ENCODE measurements around the gene ANKRD17.
"Not testable (repeated sequence)": the region's sequence is repeated elsewhere in the genome, so short reads cannot be mapped to it uniquely, and the experiment has no call there.

The ANKRD17 gene

DNA sequence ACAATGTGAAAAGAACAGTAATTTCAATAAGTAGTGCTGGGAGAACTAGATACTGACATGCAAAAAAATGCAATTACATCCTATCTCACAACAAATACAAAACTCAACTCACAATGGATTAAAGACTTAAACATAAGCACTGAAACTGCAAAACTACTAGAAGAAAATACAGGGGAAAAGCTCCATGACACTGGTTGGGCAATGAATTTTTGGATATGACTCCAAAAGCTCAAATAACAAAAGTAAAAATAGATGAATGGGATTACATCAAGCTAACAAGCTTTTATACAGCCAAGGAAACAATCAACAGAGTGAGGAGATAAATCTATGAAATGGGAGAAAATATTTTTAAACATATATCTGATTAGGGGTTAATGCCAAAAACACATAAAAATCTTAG, 53.1 kb downstream of the ANKRD17 start:
- H3K9me3 ChIP-seq (ENCODE audit: control insufficient read depth, low read length) = no peaks in the 10 kb centered on the region
- H3K4me1 ChIP-seq (ENCODE audit: control insufficient read depth, insufficient read depth, low read length) = no peaks in the 10 kb centered on the region
- no peaks in the 10 kb centered on the region for H3K27me3 ChIP-seq (ENCODE audit: control insufficient read depth, insufficient read depth, low read length, poor library complexity, severe bottlenecking)
- no peak overlapping the region for H3K4me3 ChIP-seq (ENCODE audit: insufficient read depth, low read depth, low read length)
- H3K36me3 ChIP-seq (ENCODE audit: control insufficient read depth, insufficient read depth, low read length) = no peaks in the 10 kb centered on the region
- H3K27ac ChIP-seq (ENCODE audit: insufficient read depth, low read depth, low read length, poor library complexity, severe bottlenecking) = no peak overlapping the region

DNA sequence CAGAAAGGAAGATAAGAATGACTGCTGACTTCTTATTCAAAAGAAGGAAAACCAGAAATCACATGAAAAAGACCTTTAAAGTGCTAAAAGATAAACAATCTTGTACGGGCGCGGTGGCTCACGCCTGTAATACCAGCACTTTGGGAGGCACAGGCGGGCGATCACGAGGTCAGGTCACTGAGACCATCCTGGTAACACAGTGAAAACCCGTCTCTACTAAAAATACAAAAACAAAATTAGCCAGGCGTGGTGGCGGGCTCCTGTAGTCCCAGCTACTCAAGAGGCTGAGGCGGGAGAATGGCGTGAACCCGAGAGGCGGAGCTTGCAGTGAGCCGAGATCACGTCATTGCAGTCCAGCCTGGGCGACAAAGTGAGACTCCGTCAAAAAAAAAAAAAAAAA, 54.6 kb downstream of the ANKRD17 start:
- H3K4me3 ChIP-seq (ENCODE audit: insufficient read depth, low read depth, low read length); H3K4me1 ChIP-seq (ENCODE audit: control insufficient read depth, insufficient read depth, low read length); H3K27ac ChIP-seq (ENCODE audit: insufficient read depth, low read depth, low read length, poor library complexity, severe bottlenecking); H3K9me3 ChIP-seq (ENCODE audit: control insufficient read depth, low read length); H3K27me3 ChIP-seq (ENCODE audit: control insufficient read depth, insufficient read depth, low read length, poor library complexity, severe bottlenecking); H3K36me3 ChIP-seq (ENCODE audit: control insufficient read depth, insufficient read depth, low read length): not testable (repeated sequence)
- 95% methylated on average over 14 to 17 of the region's 18 CpGs for WGBS, 2 experiments

- no peaks in the 10 kb centered on the region for H3K4me1 ChIP-seq (ENCODE audit: control insufficient read depth, insufficient read depth, low read length)
- no peaks in the 10 kb centered on the region for H3K9me3 ChIP-seq (ENCODE audit: control insufficient read depth, low read length)
- no peak overlapping the region for H3K4me3 ChIP-seq (ENCODE audit: insufficient read depth, low read depth, low read length)
- no peaks in the 10 kb centered on the region for H3K36me3 ChIP-seq (ENCODE audit: control insufficient read depth, insufficient read depth, low read length)
- 100% methylated on average over 1 of the region's 1 CpG; no CpG with 5 or more reads in 1 of the 2 experiments for WGBS, 2 experiments
- no peaks in the 10 kb centered on the region for H3K27me3 ChIP-seq (ENCODE audit: control insufficient read depth, insufficient read depth, low read length, poor library complexity, severe bottlenecking)
- no peak overlapping the region for H3K27ac ChIP-seq (ENCODE audit: insufficient read depth, low read depth, low read length, poor library complexity, severe bottlenecking)
Observed at GRCh38 chr4:73197220-73197619, 61.4 kb downstream of the ANKRD17 start.

DNA sequence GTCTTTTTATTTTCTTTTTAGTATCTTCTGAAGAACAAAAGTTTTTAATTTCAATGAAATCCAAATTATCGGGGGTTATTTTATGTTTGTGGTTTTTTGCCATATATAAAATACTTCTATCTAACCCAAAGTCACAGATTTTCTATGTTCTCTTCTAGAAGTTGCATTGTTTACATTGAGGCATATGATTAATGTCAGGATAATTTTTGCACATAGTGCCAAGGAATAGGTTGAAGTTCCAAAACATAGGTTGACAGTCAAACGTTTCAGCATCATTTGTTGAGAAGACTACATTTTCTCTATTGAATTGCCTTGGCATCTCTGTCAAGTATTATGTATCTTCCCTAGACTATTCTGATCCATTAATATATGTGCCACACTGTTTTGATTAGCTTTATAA, 64.5 kb downstream of the ANKRD17 start:
- Histone ChIP-seq H3K4me1 (ENCODE audit: control insufficient read depth, insufficient read depth, low read length) (no peaks in the 10 kb centered on the region), H3K36me3 (ENCODE audit: control insufficient read depth, insufficient read depth, low read length) (no peaks in the 10 kb centered on the region), H3K27ac (ENCODE audit: insufficient read depth, low read depth, low read length, poor library complexity, severe bottlenecking) (no peak overlapping the region), H3K9me3 (ENCODE audit: control insufficient read depth, low read length) (no peaks in the 10 kb centered on the region), H3K27me3 (ENCODE audit: control insufficient read depth, insufficient read depth, low read length, poor library complexity, severe bottlenecking) (no peaks in the 10 kb centered on the region), H3K4me3 (ENCODE audit: insufficient read depth, low read depth, low read length) (no peak overlapping the region)
- 96 to 100% methylated on average over 1 of the region's 2 CpGs for WGBS, 2 experiments

- Histone ChIP-seq H3K9me3 (ENCODE audit: control insufficient read depth, low read length) (no peaks in the 10 kb centered on the region), H3K27ac (ENCODE audit: insufficient read depth, low read depth, low read length, poor library complexity, severe bottlenecking) (no peak overlapping the region), H3K4me1 (ENCODE audit: control insufficient read depth, insufficient read depth, low read length) (no peaks in the 10 kb centered on the region), H3K27me3 (ENCODE audit: control insufficient read depth, insufficient read depth, low read length, poor library complexity, severe bottlenecking) (no peaks in the 10 kb centered on the region), H3K36me3 (ENCODE audit: control insufficient read depth, insufficient read depth, low read length) (no peaks in the 10 kb centered on the region), H3K4me3 (ENCODE audit: insufficient read depth, low read depth, low read length) (no peak overlapping the region)
- WGBS, 2 experiments = 90 to 92% methylated on average over 4 of the region's 4 CpGs
Observed at GRCh38 chr4:73193659-73194058, 64.9 kb downstream of the ANKRD17 start.

GRCh38 chr4:73193155-73193554, 65.4 kb downstream of the ANKRD17 start:
- Histone ChIP-seq H3K4me3 (ENCODE audit: insufficient read depth, low read depth, low read length) (no peak overlapping the region), H3K27ac (ENCODE audit: insufficient read depth, low read depth, low read length, poor library complexity, severe bottlenecking) (no peak overlapping the region), H3K9me3 (ENCODE audit: control insufficient read depth, low read length) (no peaks in the 10 kb centered on the region), H3K4me1 (ENCODE audit: control insufficient read depth, insufficient read depth, low read length) (no peaks in the 10 kb centered on the region), H3K36me3 (ENCODE audit: control insufficient read depth, insufficient read depth, low read length) (no peaks in the 10 kb centered on the region), H3K27me3 (ENCODE audit: control insufficient read depth, insufficient read depth, low read length, poor library complexity, severe bottlenecking) (no peaks in the 10 kb centered on the region)
- 86 to 100% methylated on average over 1 of the region's 2 CpGs for WGBS, 2 experiments

GRCh38 chr4:73189274-73189810, 69.3 kb downstream of the ANKRD17 start:
- Histone ChIP-seq H3K36me3 (ENCODE audit: control insufficient read depth, insufficient read depth, low read length) (no peaks in the 10 kb centered on the region), H3K4me3 (ENCODE audit: insufficient read depth, low read depth, low read length) (no peak overlapping the region), H3K27ac (ENCODE audit: insufficient read depth, low read depth, low read length, poor library complexity, severe bottlenecking) (no peak overlapping the region), H3K9me3 (ENCODE audit: control insufficient read depth, low read length) (no peaks in the 10 kb centered on the region), H3K4me1 (ENCODE audit: control insufficient read depth, insufficient read depth, low read length) (no peaks in the 10 kb centered on the region), H3K27me3 (ENCODE audit: control insufficient read depth, insufficient read depth, low read length, poor library complexity, severe bottlenecking) (no peaks in the 10 kb centered on the region)
- 95 to 96% methylated on average over 9 of the region's 9 CpGs for whole genome bisulfite sequencing, 2 experiments

- no peak overlapping the region for H3K4me3 ChIP-seq (ENCODE audit: insufficient read depth, low read depth, low read length)
- WGBS, 2 experiments = 98 to 100% methylated on average over 1 to 4 of the region's 4 CpGs
- H3K27ac ChIP-seq (ENCODE audit: insufficient read depth, low read depth, low read length, poor library complexity, severe bottlenecking) = no peak overlapping the region
- H3K9me3 ChIP-seq (ENCODE audit: control insufficient read depth, low read length) = no peaks in the 10 kb centered on the region
- no peaks in the 10 kb centered on the region for H3K4me1 ChIP-seq (ENCODE audit: control insufficient read depth, insufficient read depth, low read length)
- no peaks in the 10 kb centered on the region for H3K36me3 ChIP-seq (ENCODE audit: control insufficient read depth, insufficient read depth, low read length)
- no peaks in the 10 kb centered on the region for H3K27me3 ChIP-seq (ENCODE audit: control insufficient read depth, insufficient read depth, low read length, poor library complexity, severe bottlenecking)
Observed at GRCh38 chr4:73187325-73187724, 71.3 kb downstream of the ANKRD17 start.

- no peak overlapping the region for H3K4me3 ChIP-seq (ENCODE audit: insufficient read depth, low read depth, low read length)
- no peaks in the 10 kb centered on the region for H3K27me3 ChIP-seq (ENCODE audit: control insufficient read depth, insufficient read depth, low read length, poor library complexity, severe bottlenecking)
- H3K27ac ChIP-seq (ENCODE audit: insufficient read depth, low read depth, low read length, poor library complexity, severe bottlenecking) = no peak overlapping the region
- no peaks in the 10 kb centered on the region for H3K4me1 ChIP-seq (ENCODE audit: control insufficient read depth, insufficient read depth, low read length)
- H3K36me3 ChIP-seq (ENCODE audit: control insufficient read depth, insufficient read depth, low read length) = no peaks in the 10 kb centered on the region
- no peaks in the 10 kb centered on the region for H3K9me3 ChIP-seq (ENCODE audit: control insufficient read depth, low read length)
Observed at GRCh38 chr4:73185903-73186302, 72.7 kb downstream of the ANKRD17 start.

DNA sequence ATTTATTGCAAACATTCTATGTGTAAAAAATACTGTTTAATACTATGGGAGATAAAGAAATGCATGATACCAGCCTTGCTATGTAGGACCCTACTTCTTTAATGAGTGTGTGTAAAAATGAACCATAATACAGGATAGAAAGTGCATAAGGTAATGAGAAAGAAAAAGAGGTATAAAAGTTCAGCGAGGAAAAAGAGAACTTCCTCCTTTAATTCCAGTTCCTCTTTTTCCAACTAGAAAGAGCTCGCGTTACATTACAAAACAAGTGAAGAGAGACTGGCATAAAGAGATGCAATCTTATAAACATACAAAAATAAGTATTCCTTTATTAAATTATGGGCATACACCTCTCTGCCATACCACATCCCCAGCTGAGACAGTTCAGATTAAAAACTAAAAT, 77.4 kb downstream of the ANKRD17 start:
- H3K27me3 ChIP-seq (ENCODE audit: control insufficient read depth, insufficient read depth, low read length, poor library complexity, severe bottlenecking) = no peaks in the 10 kb centered on the region
- WGBS, 2 experiments = 100% methylated on average over 1 to 3 of the region's 3 CpGs
- H3K9me3 ChIP-seq (ENCODE audit: control insufficient read depth, low read length) = no peaks in the 10 kb centered on the region
- H3K4me3 ChIP-seq (ENCODE audit: insufficient read depth, low read depth, low read length) = no peak overlapping the region
- H3K4me1 ChIP-seq (ENCODE audit: control insufficient read depth, insufficient read depth, low read length) = no peaks in the 10 kb centered on the region
- H3K27ac ChIP-seq (ENCODE audit: insufficient read depth, low read depth, low read length, poor library complexity, severe bottlenecking) = no peak overlapping the region
- peaks cover 5% of the 10 kb centered on the region for H3K36me3 ChIP-seq (ENCODE audit: control insufficient read depth, insufficient read depth, low read length)

- H3K36me3 ChIP-seq (ENCODE audit: control insufficient read depth, insufficient read depth, low read length) = peaks cover 10% of the 10 kb centered on the region
- no peaks in the 10 kb centered on the region for H3K9me3 ChIP-seq (ENCODE audit: control insufficient read depth, low read length)
- WGBS, 2 experiments = 90 to 93% methylated on average over 2 to 4 of the region's 5 CpGs
Observed at GRCh38 chr4:73178389-73178788, 80.2 kb downstream of the ANKRD17 start.

More at GRCh38 chr4:73178389-73178788, 80.2 kb downstream of the ANKRD17 start:
- Histone ChIP-seq H3K4me1 (ENCODE audit: control insufficient read depth, insufficient read depth, low read length) (no peaks in the 10 kb centered on the region), H3K27me3 (ENCODE audit: control insufficient read depth, insufficient read depth, low read length, poor library complexity, severe bottlenecking) (no peaks in the 10 kb centered on the region), H3K4me3 (ENCODE audit: insufficient read depth, low read depth, low read length) (no peak overlapping the region), H3K27ac (ENCODE audit: insufficient read depth, low read depth, low read length, poor library complexity, severe bottlenecking) (no peak overlapping the region)
